WTC11 (cell line): ENCODE results near the gene FGF18. TPM values are rescaled to one million over a fixed set of nuclear protein-coding genes. Genes with fewer than 3 reads are reported as not detected.

Source experiments
- ATF1 ChIP-seq: sonication (generic); formaldehyde crosslinking; IDR thresholded peaks from 2 replicates; pipeline ENCODE4 v1.8.1; 2023; ENCODE audit warnings: mild to moderate bottlenecking, moderate library complexity, missing genetic modification reagents
- CBFB ChIP-seq: sonication (generic); formaldehyde crosslinking; IDR thresholded peaks from 2 replicates; pipeline ENCODE4 v1.8.1; 2022; ENCODE audit warnings: mild to moderate bottlenecking, low read depth, missing genetic modification reagents
- ESRRA ChIP-seq: sonication (generic); formaldehyde crosslinking; IDR thresholded peaks from 2 replicates; pipeline ENCODE4 v1.8.1; 2022; ENCODE audit warnings: mild to moderate bottlenecking, missing genetic modification reagents, borderline replicate concordance
- FOXJ3 ChIP-seq: sonication (generic); formaldehyde crosslinking; IDR thresholded peaks from 2 replicates; pipeline ENCODE4 v1.9.0; 2021; ENCODE audit warnings: missing genetic modification reagents, mild to moderate bottlenecking, borderline replicate concordance
- HMGA2 ChIP-seq: fragments of 250-450 bp; sonication (Bioruptor Pico); IDR thresholded peaks from 2 replicates; pipeline ENCODE4 v1.4.0; 2021; ENCODE audit warnings: mild to moderate bottlenecking, moderate library complexity
- IRF2 ChIP-seq: sonication (generic); formaldehyde crosslinking; IDR thresholded peaks from 2 replicates; pipeline ENCODE4 v1.8.0; 2022; ENCODE audit warnings: low read depth, missing genetic modification reagents, borderline replicate concordance
- JAZF1 ChIP-seq: fragments of 250-450 bp; sonication (Bioruptor Pico); IDR thresholded peaks from 2 replicates; pipeline ENCODE4 v1.9.0; 2021; ENCODE audit warnings: moderate library complexity, mild to moderate bottlenecking, inconsistent platforms
- JUN ChIP-seq: sonication (generic); formaldehyde crosslinking; IDR thresholded peaks from 2 replicates; pipeline ENCODE4 v1.8.0; 2023; ENCODE audit warnings: mild to moderate bottlenecking, missing genetic modification reagents
- KAT7 ChIP-seq: sonication (generic); formaldehyde crosslinking; IDR thresholded peaks from 2 replicates; pipeline ENCODE4 v1.8.1; 2023; ENCODE audit warnings: missing genetic modification reagents, mild to moderate bottlenecking, borderline replicate concordance
- OVOL2 ChIP-seq: fragments of 250-450 bp; sonication (Bioruptor Pico); IDR thresholded peaks from 2 replicates; pipeline ENCODE4 v1.9.0; 2021; ENCODE audit warnings: mild to moderate bottlenecking, borderline replicate concordance
- RORB ChIP-seq: fragments of 250-450 bp; sonication (Bioruptor Pico); IDR thresholded peaks from 2 replicates; pipeline ENCODE4 v1.9.0; 2021; ENCODE audit warnings: mild to moderate bottlenecking
- SOX15 ChIP-seq: fragments of 250-450 bp; sonication (Bioruptor Pico); IDR thresholded peaks from 2 replicates; pipeline ENCODE4 v1.9.0; 2021; ENCODE audit warnings: mild to moderate bottlenecking
- TEAD1 ChIP-seq: sonication (generic); formaldehyde crosslinking; IDR thresholded peaks from 2 replicates; pipeline ENCODE4 v1.8.0; 2022; ENCODE audit warnings: mild to moderate bottlenecking, missing genetic modification reagents
- ZNF232 ChIP-seq: sonication (generic); formaldehyde crosslinking; IDR thresholded peaks from 2 replicates; pipeline ENCODE4 v1.8.0; 2022; ENCODE audit warnings: mild to moderate bottlenecking, missing genetic modification reagents
- total RNA-seq: library from RNA; stranded (reverse); gene quantifications from 3 replicates; pipeline ENCODE4 v1.2.3, GENCODE V29; 2021
- TF ChIP-seq, protein P1 (sequence below): sonication (generic); formaldehyde crosslinking; IDR thresholded peaks from 2 replicates; pipeline ENCODE4 v1.8.1; 2023; ENCODE audit warnings: mild to moderate bottlenecking, missing genetic modification reagents, borderline replicate concordance
- TF ChIP-seq, protein P2 (sequence below): fragments of 250-450 bp; sonication (Bioruptor Pico); IDR thresholded peaks from 2 replicates; pipeline ENCODE4 v1.9.0; 2021; ENCODE audit warnings: mild to moderate bottlenecking
- TF ChIP-seq, protein P3 (sequence below): fragments of 250-450 bp; sonication (Bioruptor Pico); IDR thresholded peaks from 2 replicates; pipeline ENCODE4 v1.8.0; 2021; ENCODE audit warnings: mild to moderate bottlenecking
- TF ChIP-seq, protein P4 (sequence below): fragments of 250-450 bp; sonication (Bioruptor Pico); IDR thresholded peaks from 2 replicates; pipeline ENCODE4 v1.9.0; 2021; ENCODE audit warnings: moderate library complexity, mild to moderate bottlenecking, inconsistent platforms, borderline replicate concordance
- TF ChIP-seq, protein P5 (sequence below): fragments of 250-450 bp; sonication (Bioruptor Pico); IDR thresholded peaks from 2 replicates; pipeline ENCODE4 v2.1.2; 2022; ENCODE audit warnings: mild to moderate bottlenecking, moderate library complexity
- TF ChIP-seq, protein P6 (sequence below): sonication (generic); formaldehyde crosslinking; IDR thresholded peaks from 2 replicates; pipeline ENCODE4 v1.8.1; 2022; ENCODE audit warnings: low read depth, mild to moderate bottlenecking, moderate library complexity, missing genetic modification reagents, borderline replicate concordance
- TF ChIP-seq, protein P7 (sequence below): sonication (generic); formaldehyde crosslinking; conservative IDR thresholded peaks from 2 replicates; pipeline ENCODE4 v1.8.1; 2023; ENCODE audit warnings: mild to moderate bottlenecking, low read depth, missing genetic modification reagents, moderate library complexity

The FGF18 gene
- total RNA-seq, 1 experiment from 2014 or later = 0.72 TPM

DNA sequence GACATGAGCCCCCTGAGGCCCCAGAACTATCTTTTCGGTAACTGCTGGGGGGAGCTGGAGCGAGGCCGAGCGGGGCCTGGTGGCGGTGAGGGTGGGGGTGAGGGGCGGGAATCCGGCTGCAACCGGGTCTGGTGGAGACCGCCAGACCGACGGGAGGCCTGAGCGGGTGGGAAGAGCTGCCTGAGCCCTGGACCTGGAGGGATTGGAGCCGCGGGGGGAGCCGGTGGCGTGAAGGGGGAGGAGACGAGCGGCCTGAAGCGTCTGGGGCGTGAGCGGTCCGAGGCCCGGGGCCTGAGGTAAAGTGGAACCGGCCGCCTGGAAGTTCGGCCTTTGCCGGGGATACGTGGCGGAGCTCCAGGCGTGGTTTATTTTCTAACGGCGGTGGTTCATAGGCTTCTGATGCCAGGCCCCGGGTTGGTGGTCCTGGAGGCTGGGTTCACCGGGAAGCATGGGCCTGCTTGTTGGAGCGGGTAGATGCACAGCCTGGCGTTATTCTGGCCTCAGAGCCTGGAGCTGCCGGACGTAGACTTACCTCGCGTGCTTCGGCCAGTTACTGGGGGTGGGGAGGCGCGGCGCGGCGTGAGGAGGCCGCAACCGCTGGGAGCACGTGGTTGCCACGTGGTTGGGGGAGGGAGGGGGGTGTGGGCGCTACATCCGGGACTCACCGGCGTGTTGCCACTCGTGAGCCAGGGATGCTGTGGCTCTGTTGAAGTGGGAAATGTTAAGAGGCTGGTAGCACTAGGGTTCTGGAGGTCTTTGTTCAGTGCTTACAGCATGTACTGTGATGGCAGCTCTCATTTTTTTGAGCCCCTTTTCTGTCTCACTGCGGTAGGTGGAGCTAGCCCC is 31.3 kb upstream of the FGF18 start (continued):
- TF ChIP-seq JUN (no peak), RORB (CRISPR knock-in tag) (peak; percentile 67), OVOL2 (no peak), ATF1 (CRISPR knock-in tag) (no peak; the same call in 1 of the 2 replicates), SOX15 (CRISPR knock-in tag) (no peak), ESRRA (CRISPR knock-in tag) (0 out of 2 replicates have a peak, but pooled peaks have one; percentile 40), HMGA2 (CRISPR knock-in tag) (no peak), CBFB (CRISPR knock-in tag) (0 out of 2 replicates have a peak, but pooled peaks have one; percentile 48), ZNF232 (CRISPR knock-in tag) (peak; percentile 68; the same call in 1 of the 2 replicates), KAT7 (peak; percentile 79; the same call in 1 of the 2 replicates), JAZF1 (no peak), FOXJ3 (CRISPR knock-in tag) (no peak), TEAD1 (no peak; the same call in 1 of the 2 replicates), IRF2 (CRISPR knock-in tag) (no peak)
- TF ChIP-seq, protein P1, sequence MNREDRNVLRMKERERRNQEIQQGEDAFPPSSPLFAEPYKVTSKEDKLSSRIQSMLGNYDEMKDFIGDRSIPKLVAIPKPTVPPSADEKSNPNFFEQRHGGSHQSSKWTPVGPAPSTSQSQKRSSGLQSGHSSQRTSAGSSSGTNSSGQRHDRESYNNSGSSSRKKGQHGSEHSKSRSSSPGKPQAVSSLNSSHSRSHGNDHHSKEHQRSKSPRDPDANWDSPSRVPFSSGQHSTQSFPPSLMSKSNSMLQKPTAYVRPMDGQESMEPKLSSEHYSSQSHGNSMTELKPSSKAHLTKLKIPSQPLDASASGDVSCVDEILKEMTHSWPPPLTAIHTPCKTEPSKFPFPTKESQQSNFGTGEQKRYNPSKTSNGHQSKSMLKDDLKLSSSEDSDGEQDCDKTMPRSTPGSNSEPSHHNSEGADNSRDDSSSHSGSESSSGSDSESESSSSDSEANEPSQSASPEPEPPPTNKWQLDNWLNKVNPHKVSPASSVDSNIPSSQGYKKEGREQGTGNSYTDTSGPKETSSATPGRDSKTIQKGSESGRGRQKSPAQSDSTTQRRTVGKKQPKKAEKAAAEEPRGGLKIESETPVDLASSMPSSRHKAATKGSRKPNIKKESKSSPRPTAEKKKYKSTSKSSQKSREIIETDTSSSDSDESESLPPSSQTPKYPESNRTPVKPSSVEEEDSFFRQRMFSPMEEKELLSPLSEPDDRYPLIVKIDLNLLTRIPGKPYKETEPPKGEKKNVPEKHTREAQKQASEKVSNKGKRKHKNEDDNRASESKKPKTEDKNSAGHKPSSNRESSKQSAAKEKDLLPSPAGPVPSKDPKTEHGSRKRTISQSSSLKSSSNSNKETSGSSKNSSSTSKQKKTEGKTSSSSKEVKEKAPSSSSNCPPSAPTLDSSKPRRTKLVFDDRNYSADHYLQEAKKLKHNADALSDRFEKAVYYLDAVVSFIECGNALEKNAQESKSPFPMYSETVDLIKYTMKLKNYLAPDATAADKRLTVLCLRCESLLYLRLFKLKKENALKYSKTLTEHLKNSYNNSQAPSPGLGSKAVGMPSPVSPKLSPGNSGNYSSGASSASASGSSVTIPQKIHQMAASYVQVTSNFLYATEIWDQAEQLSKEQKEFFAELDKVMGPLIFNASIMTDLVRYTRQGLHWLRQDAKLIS (CRISPR knock-in tag) = no peak
- TF ChIP-seq, protein P2, sequence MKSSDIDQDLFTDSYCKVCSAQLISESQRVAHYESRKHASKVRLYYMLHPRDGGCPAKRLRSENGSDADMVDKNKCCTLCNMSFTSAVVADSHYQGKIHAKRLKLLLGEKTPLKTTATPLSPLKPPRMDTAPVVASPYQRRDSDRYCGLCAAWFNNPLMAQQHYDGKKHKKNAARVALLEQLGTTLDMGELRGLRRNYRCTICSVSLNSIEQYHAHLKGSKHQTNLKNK = peak; percentile 90
- TF ChIP-seq, protein P3, sequence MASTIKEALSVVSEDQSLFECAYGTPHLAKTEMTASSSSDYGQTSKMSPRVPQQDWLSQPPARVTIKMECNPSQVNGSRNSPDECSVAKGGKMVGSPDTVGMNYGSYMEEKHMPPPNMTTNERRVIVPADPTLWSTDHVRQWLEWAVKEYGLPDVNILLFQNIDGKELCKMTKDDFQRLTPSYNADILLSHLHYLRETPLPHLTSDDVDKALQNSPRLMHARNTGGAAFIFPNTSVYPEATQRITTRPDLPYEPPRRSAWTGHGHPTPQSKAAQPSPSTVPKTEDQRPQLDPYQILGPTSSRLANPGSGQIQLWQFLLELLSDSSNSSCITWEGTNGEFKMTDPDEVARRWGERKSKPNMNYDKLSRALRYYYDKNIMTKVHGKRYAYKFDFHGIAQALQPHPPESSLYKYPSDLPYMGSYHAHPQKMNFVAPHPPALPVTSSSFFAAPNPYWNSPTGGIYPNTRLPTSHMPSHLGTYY = peak; percentile 72; the same call in 1 of the 2 replicates
- TF ChIP-seq, protein P4, sequence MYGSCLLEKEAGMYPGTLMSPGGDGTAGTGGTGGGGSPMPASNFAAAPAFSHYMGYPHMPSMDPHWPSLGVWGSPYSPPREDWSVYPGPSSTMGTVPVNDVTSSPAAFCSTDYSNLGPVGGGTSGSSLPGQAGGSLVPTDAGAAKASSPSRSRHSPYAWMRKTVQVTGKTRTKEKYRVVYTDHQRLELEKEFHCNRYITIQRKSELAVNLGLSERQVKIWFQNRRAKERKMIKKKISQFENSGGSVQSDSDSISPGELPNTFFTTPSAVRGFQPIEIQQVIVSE (CRISPR knock-in tag) = no peak
- TF ChIP-seq, protein P5, sequence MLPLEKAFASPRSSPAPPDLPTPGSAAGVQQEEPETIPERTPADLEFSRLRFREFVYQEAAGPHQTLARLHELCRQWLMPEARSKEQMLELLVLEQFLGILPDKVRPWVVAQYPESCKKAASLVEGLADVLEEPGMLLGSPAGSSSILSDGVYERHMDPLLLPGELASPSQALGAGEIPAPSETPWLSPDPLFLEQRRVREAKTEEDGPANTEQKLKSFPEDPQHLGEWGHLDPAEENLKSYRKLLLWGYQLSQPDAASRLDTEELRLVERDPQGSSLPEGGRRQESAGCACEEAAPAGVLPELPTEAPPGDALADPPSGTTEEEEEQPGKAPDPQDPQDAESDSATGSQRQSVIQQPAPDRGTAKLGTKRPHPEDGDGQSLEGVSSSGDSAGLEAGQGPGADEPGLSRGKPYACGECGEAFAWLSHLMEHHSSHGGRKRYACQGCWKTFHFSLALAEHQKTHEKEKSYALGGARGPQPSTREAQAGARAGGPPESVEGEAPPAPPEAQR (CRISPR knock-in tag) = no peak
- TF ChIP-seq, protein P6, sequence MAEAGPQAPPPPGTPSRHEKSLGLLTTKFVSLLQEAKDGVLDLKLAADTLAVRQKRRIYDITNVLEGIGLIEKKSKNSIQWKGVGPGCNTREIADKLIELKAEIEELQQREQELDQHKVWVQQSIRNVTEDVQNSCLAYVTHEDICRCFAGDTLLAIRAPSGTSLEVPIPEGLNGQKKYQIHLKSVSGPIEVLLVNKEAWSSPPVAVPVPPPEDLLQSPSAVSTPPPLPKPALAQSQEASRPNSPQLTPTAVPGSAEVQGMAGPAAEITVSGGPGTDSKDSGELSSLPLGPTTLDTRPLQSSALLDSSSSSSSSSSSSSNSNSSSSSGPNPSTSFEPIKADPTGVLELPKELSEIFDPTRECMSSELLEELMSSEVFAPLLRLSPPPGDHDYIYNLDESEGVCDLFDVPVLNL (CRISPR knock-in tag) = no peak
- TF ChIP-seq, protein P7, sequence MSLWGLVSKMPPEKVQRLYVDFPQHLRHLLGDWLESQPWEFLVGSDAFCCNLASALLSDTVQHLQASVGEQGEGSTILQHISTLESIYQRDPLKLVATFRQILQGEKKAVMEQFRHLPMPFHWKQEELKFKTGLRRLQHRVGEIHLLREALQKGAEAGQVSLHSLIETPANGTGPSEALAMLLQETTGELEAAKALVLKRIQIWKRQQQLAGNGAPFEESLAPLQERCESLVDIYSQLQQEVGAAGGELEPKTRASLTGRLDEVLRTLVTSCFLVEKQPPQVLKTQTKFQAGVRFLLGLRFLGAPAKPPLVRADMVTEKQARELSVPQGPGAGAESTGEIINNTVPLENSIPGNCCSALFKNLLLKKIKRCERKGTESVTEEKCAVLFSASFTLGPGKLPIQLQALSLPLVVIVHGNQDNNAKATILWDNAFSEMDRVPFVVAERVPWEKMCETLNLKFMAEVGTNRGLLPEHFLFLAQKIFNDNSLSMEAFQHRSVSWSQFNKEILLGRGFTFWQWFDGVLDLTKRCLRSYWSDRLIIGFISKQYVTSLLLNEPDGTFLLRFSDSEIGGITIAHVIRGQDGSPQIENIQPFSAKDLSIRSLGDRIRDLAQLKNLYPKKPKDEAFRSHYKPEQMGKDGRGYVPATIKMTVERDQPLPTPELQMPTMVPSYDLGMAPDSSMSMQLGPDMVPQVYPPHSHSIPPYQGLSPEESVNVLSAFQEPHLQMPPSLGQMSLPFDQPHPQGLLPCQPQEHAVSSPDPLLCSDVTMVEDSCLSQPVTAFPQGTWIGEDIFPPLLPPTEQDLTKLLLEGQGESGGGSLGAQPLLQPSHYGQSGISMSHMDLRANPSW = no peak
